ENCODE measurements around the gene NAE1. TPM values are rescaled to one million over a fixed set of nuclear protein-coding genes. Genes with fewer than 3 reads are reported as not detected.
"Not testable (repeated sequence)": the region's sequence is repeated elsewhere in the genome, so short reads cannot be mapped to it uniquely, and the experiment has no call there.

Gene NAE1
- 10 to 100 TPM; 40.8 to 46.2 TPM for total RNA-seq
- polyA plus RNA-seq = 10 to 100 TPM; 41.7 to 42.9 TPM
- long read RNA-seq, donor 1, transcript NAE1-201 (20 exons, 1,837 nt) = major isoform, 54 of 74 reads
- long read RNA-seq, donor 1, transcript NAE1-204 (19 exons, 1,654 nt) = minor isoform, 6 of 74 reads
- long read RNA-seq, donor 1, partial matches to known transcripts = 5 of 74 reads
- long read RNA-seq, donor 1, other reads (novel, unspliced or antisense) = 8 of 74 reads
- long read RNA-seq, donor 2, transcript NAE1-201 (20 exons, 1,837 nt) = major isoform, 14 of 20 reads
- long read RNA-seq, donor 2, partial matches to known transcripts = 2 of 20 reads
- long read RNA-seq, donor 2, other reads (novel, unspliced or antisense) = 3 of 20 reads

- Histone ChIP-seq H3K4me1 (ENCODE audit: control insufficient read depth in 1 of 2, insufficient read depth in 2 of 2, low read length in 2 of 2) (peaks cover 0 to 4% of the 10 kb centered on the region in 2 donors), H3K4me3 (ENCODE audit: low read length in 2 of 2) (peak within 1 kb of the TSS; percentile 43 to 89), H3K9me3 (ENCODE audit: control insufficient read depth, low read length) (no peaks in the 10 kb centered on the region), H3K36me3 (ENCODE audit: control insufficient read depth in 1 of 2, insufficient read depth in 2 of 2, low read length in 1 of 2) (peaks cover 0 to 2% of the 10 kb centered on the region in 2 donors), H3K27me3 (ENCODE audit: control insufficient read depth in 1 of 2, insufficient read depth in 2 of 2, low read length in 1 of 2) (no peaks in the 10 kb centered on the region), H3K27ac (ENCODE audit: low read depth in 1 of 2, low read length in 2 of 2) (peak within 1 kb of the TSS; percentile 69 to 88)
- DNase-seq = peak; percentile 92 to 96
- ATAC-seq (ENCODE audit: low FRiP score) = peak; percentile 99
- intact Hi-C loops (cut with DNase I) = loop anchor here (2.0 kb wide), 1 partner anchor 36 kb away; no protein-coding TSS in a partner anchor
- WGBS, 2 donors = 1% methylated on average over 71 to 84 of the region's 84 CpGs
Measured at GRCh38 chr16:66830422-66831404, at the start of gene NAE1. NAE1 (minus strand) TSS chr16:66830976; CDS start chr16:66830899, 77 bp downstream.

- Histone ChIP-seq H3K27ac (ENCODE audit: low read depth in 1 of 2, low read length in 2 of 2) (no peak overlapping the region), H3K4me1 (ENCODE audit: control insufficient read depth in 1 of 2, insufficient read depth in 2 of 2, low read length in 2 of 2) (no peaks in the 10 kb centered on the region), H3K27me3 (ENCODE audit: control insufficient read depth in 1 of 2, insufficient read depth in 2 of 2, low read length in 1 of 2) (no peaks in the 10 kb centered on the region), H3K4me3 (ENCODE audit: low read length in 2 of 2) (no peak overlapping the region), H3K36me3 (ENCODE audit: control insufficient read depth in 1 of 2, insufficient read depth in 2 of 2, low read length in 1 of 2) (no peaks in the 10 kb centered on the region), H3K9me3 (ENCODE audit: control insufficient read depth, low read length) (no peaks in the 10 kb centered on the region)
- DNase-seq (peak in 1 of 2 donors; percentile 23), ATAC-seq (ENCODE audit: low FRiP score) (no peak)
- 64 to 71% methylated on average over 5 of the region's 5 CpGs for WGBS, 2 donors
- intact Hi-C loops (cut with DNase I) = no loop called here
Measured at GRCh38 chr16:66878067-66878466, 47.3 kb upstream of the NAE1 start.

- intact Hi-C loops (cut with DNase I) = no loop called here
- 57 to 61% methylated on average over 1 of the region's 1 CpG for WGBS, 2 donors
Measured at GRCh38 chr16:66874079-66874775, 43.5 kb upstream of the NAE1 start.

GRCh38 chr16:66873685-66874055 is 42.9 kb upstream of the NAE1 start:
- no peaks in the 10 kb centered on the region for H3K9me3 ChIP-seq (ENCODE audit: control insufficient read depth, low read length)
- no peak overlapping the region for H3K27ac ChIP-seq (ENCODE audit: low read depth in 1 of 2, low read length in 2 of 2)
- ATAC-seq (ENCODE audit: low FRiP score) (no peak), DNase-seq (no peak)
- H3K27me3 ChIP-seq (ENCODE audit: control insufficient read depth in 1 of 2, insufficient read depth in 2 of 2, low read length in 1 of 2) = no peaks in the 10 kb centered on the region
- no peaks in the 10 kb centered on the region for H3K4me1 ChIP-seq (ENCODE audit: control insufficient read depth in 1 of 2, insufficient read depth in 2 of 2, low read length in 2 of 2)
- intact Hi-C loops (cut with DNase I) = no loop called here
- no peaks in the 10 kb centered on the region for H3K36me3 ChIP-seq (ENCODE audit: control insufficient read depth in 1 of 2, insufficient read depth in 2 of 2, low read length in 1 of 2)
- H3K4me3 ChIP-seq (ENCODE audit: low read length in 2 of 2) = no peak overlapping the region

More at GRCh38 chr16:66874079-66874775, 43.5 kb upstream of the NAE1 start:
- DNase-seq (peak in 1 of 2 donors; percentile 21), ATAC-seq (ENCODE audit: low FRiP score) (no peak)
- no peaks in the 10 kb centered on the region for H3K36me3 ChIP-seq (ENCODE audit: control insufficient read depth in 1 of 2, insufficient read depth in 2 of 2, low read length in 1 of 2)
- H3K27me3 ChIP-seq (ENCODE audit: control insufficient read depth in 1 of 2, insufficient read depth in 2 of 2, low read length in 1 of 2) = no peaks in the 10 kb centered on the region
- no peaks in the 10 kb centered on the region for H3K4me1 ChIP-seq (ENCODE audit: control insufficient read depth in 1 of 2, insufficient read depth in 2 of 2, low read length in 2 of 2)
- no peak overlapping the region for H3K4me3 ChIP-seq (ENCODE audit: low read length in 2 of 2)
- peak overlapping the region in 1 of 2 donors; percentile 41 for H3K27ac ChIP-seq (ENCODE audit: low read depth in 1 of 2, low read length in 2 of 2)
- no peaks in the 10 kb centered on the region for H3K9me3 ChIP-seq (ENCODE audit: control insufficient read depth, low read length)

- Histone ChIP-seq H3K36me3 (ENCODE audit: control insufficient read depth in 1 of 2, insufficient read depth in 2 of 2, low read length in 1 of 2) (no peaks in the 10 kb centered on the region), H3K4me3 (ENCODE audit: low read length in 2 of 2) (no peak overlapping the region), H3K4me1 (ENCODE audit: control insufficient read depth in 1 of 2, insufficient read depth in 2 of 2, low read length in 2 of 2) (no peaks in the 10 kb centered on the region), H3K27me3 (ENCODE audit: control insufficient read depth in 1 of 2, insufficient read depth in 2 of 2, low read length in 1 of 2) (no peaks in the 10 kb centered on the region), H3K27ac (ENCODE audit: low read depth in 1 of 2, low read length in 2 of 2) (peak overlapping the region in 1 of 2 donors; percentile 46), H3K9me3 (ENCODE audit: control insufficient read depth, low read length) (no peaks in the 10 kb centered on the region)
- DNase-seq (peak; percentile 97 to 98), ATAC-seq (ENCODE audit: low FRiP score) (peak; percentile 95)
- intact Hi-C loops (cut with DNase I) = no loop called here
- WGBS, 2 donors = 4 to 5% methylated on average over 39 of the region's 39 CpGs
Measured at GRCh38 chr16:66872943-66873684, 42.3 kb upstream of the NAE1 start.

- no peak for ATAC-seq (ENCODE audit: low FRiP score)
- H3K4me1 ChIP-seq (ENCODE audit: control insufficient read depth in 1 of 2, insufficient read depth in 2 of 2, low read length in 2 of 2) = no peaks in the 10 kb centered on the region
- no peak overlapping the region for H3K4me3 ChIP-seq (ENCODE audit: low read length in 2 of 2)
- DNase-seq = no peak
- no peaks in the 10 kb centered on the region for H3K36me3 ChIP-seq (ENCODE audit: control insufficient read depth in 1 of 2, insufficient read depth in 2 of 2, low read length in 1 of 2)
- no peaks in the 10 kb centered on the region for H3K27me3 ChIP-seq (ENCODE audit: control insufficient read depth in 1 of 2, insufficient read depth in 2 of 2, low read length in 1 of 2)
- WGBS, 2 donors = 61 to 65% methylated on average over 4 of the region's 4 CpGs
- intact Hi-C loops (cut with DNase I) = no loop called here
- no peak overlapping the region for H3K27ac ChIP-seq (ENCODE audit: low read depth in 1 of 2, low read length in 2 of 2)
- H3K9me3 ChIP-seq (ENCODE audit: control insufficient read depth, low read length) = no peaks in the 10 kb centered on the region
Measured at GRCh38 chr16:66872559-66872942, 41.8 kb upstream of the NAE1 start.

- Histone ChIP-seq H3K9me3 (ENCODE audit: control insufficient read depth, low read length) (no peaks in the 10 kb centered on the region), H3K27ac (ENCODE audit: low read depth in 1 of 2, low read length in 2 of 2) (no peak overlapping the region), H3K4me3 (ENCODE audit: low read length in 2 of 2) (no peak overlapping the region), H3K36me3 (ENCODE audit: control insufficient read depth in 1 of 2, insufficient read depth in 2 of 2, low read length in 1 of 2) (no peaks in the 10 kb centered on the region), H3K4me1 (ENCODE audit: control insufficient read depth in 1 of 2, insufficient read depth in 2 of 2, low read length in 2 of 2) (no peaks in the 10 kb centered on the region), H3K27me3 (ENCODE audit: control insufficient read depth in 1 of 2, insufficient read depth in 2 of 2, low read length in 1 of 2) (no peaks in the 10 kb centered on the region)
- intact Hi-C loops (cut with DNase I) = no loop called here
- DNase-seq (no peak), ATAC-seq (ENCODE audit: low FRiP score) (no peak)
- 82 to 92% methylated on average over 3 of the region's 3 CpGs for WGBS, 2 donors
Measured at GRCh38 chr16:66871840-66872239, 41.1 kb upstream of the NAE1 start.

- WGBS, 2 donors = 87 to 100% methylated on average over 2 of the region's 2 CpGs
- H3K4me3 ChIP-seq (ENCODE audit: low read length in 2 of 2); intact Hi-C loops (cut with DNase I); H3K27me3 ChIP-seq (ENCODE audit: control insufficient read depth in 1 of 2, insufficient read depth in 2 of 2, low read length in 1 of 2); ATAC-seq (ENCODE audit: low FRiP score); H3K4me1 ChIP-seq (ENCODE audit: control insufficient read depth in 1 of 2, insufficient read depth in 2 of 2, low read length in 2 of 2); H3K9me3 ChIP-seq (ENCODE audit: control insufficient read depth, low read length); H3K27ac ChIP-seq (ENCODE audit: low read depth in 1 of 2, low read length in 2 of 2); H3K36me3 ChIP-seq (ENCODE audit: control insufficient read depth in 1 of 2, insufficient read depth in 2 of 2, low read length in 1 of 2): not testable (repeated sequence)
- DNase-seq = peak in 1 of 2 donors; percentile 8
Measured at GRCh38 chr16:66871363-66871762, 40.6 kb upstream of the NAE1 start.
